Amygdala (tissue), 56 donors: ENCODE data around the gene IER3.

Source experiments
- DNase-seq, 56 donors: peaks; one replicate each; lab custom pipeline; 2025; lab: John Stamatoyannopoulos, UW

IER3 gene, protein sequence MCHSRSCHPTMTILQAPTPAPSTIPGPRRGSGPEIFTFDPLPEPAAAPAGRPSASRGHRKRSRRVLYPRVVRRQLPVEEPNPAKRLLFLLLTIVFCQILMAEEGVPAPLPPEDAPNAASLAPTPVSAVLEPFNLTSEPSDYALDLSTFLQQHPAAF

DNA sequence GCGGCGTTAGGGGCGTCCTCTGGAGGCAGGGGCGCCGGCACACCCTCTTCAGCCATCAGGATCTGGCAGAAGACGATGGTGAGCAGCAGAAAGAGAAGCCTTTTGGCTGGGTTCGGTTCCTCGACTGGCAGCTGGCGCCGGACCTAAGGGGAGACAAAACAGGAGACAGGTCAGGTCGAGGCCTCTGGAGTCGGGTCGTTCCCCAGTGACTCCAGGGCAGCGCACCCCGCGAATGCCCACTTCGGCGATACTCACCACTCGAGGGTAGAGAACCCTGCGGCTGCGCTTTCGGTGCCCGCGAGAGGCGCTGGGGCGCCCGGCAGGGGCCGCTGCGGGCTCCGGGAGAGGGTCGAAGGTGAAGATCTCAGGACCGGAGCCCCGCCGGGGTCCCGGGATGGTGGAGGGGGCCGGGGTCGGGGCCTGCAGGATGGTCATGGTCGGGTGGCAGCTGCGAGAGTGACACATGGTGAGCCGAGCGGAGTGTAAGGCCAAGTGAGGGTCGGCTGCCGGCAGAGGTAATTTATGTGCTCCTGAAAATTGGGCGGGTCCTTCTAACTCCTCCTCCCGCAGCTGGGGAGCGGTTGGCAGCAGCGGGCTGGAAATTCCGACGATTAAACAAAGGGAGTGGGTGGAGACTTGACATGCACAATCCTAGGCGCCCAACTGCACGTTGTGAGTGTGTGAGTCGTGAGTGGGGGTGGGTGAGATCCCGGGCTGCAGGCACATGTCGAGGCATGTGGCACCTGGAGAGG, at the start of gene IER3:
IER3 (minus strand) TSS at position 494 of the 752 bp plus-strand sequence; CDS start at position 465, 29 bp downstream.
- peak in 43 of 56 donors; percentile 19 to 79 (median 50) for DNase-seq

- no peak for DNase-seq
Measured at GRCh38 chr6:30793521-30794194, 49.3 kb upstream of the IER3 start.

DNA sequence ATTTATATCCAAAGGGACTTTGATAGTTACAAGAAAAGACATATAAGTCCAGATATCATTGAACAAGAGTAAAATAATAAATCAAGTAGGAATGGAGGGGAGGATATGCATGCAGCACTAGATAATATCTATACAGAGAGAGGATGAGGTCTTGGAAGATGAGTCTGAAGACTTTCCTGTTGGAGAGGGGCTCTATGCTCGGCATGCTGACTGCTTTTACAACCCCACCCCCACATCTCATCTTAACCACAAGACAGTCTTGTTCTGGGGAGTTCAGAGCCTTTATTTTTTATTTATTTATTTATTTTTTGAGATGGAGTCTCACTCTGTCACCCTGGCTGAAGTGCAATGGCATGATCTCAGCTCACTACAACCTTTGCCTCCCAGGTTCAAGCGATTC, 48.4 kb upstream of the IER3 start:
- DNase-seq = no peak

GRCh38 chr6:30790724-30791383, 46.5 kb upstream of the IER3 start:
- no peak for DNase-seq

DNA sequence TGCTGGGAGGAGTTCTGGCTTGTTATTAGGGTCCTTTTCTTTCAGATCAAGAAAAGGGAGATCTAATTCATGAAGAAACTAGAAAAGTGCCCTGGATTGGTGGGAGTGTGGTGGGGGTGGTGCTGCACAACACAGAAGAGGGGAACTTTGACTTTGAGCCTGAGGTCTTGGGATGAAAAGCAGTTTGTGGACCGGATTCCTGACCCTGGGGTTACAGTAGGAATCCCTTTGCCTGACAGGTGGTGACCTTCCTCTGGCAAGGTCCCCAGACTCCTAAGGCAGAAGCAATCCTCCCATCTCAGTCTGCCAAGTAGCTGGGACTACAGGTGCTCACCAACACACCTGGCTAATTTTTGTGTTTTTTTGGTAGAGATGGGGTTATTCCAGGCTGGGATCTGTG, 45.3 kb upstream of the IER3 start:
- no peak for DNase-seq

GRCh38 chr6:30787954-30788353, 43.6 kb upstream of the IER3 start:
- no peak for DNase-seq

DNA sequence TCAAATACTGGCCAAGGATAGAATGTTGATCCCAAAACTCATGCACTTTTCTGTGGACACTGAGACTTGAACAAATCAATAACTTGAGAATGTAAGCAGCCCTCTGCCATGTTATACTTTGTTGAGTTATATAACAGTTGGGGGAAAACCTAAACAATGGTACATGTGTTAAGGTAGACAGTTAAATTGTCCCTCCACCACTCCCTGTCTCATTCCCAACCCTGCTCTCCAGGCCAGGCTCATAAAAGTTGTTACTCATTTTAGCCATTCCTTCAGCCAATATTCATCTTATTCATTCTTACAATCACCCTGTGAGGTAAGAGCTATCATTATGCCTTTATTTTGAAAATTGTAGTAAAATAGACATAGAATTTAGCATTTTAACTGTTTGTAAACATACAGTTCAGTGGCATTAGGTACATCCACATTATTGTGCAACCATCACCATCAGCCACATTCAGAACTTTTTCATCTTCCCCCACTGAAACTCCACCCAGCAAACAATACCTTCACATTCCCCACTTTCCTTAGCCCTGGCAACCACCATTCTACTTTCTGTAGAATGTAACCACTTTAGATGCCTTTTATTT, 38.2 kb upstream of the IER3 start:
- no peak for DNase-seq

DNA sequence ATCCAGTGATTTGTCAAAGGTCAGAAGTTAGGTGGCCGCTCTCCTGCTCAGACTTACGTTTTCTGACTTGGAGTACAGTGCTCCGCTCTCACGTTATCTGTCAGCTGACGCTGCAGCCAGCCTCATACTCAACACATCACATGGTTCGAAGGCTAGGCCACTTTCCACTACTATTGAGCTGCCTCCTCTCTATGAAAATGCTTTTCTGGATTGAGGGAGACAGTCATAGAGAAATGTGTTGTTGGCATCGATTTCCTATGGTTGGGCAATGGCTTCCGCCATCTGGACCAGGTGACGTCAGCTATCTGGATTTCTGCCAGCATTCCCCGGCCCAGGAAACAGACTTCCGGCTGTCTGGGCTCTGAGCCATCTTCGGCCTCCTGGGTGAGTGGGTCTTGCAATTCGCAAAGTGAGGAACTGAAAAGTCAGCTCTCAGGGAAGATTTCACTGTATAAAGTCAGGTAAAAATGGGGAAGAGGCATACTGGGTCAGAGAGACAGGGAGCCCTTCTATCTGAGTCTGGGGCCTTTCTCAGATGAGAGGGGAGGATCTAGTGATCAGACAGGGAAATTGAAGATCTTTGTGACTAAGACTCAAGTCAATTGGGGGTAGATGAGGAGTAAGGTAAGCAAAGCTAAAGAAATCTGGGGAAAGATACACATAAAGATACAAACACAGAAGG, 37.5 kb upstream of the IER3 start:
- DNase-seq = peak; percentile 29 to 96 (median 84)

- peak in 5 of 56 donors; percentile 16 to 41 (median 22) for DNase-seq
Measured at GRCh38 chr6:30781395-30781742, 37.0 kb upstream of the IER3 start.

GRCh38 chr6:30780642-30780920, 36.2 kb upstream of the IER3 start:
- no peak for DNase-seq

DNA sequence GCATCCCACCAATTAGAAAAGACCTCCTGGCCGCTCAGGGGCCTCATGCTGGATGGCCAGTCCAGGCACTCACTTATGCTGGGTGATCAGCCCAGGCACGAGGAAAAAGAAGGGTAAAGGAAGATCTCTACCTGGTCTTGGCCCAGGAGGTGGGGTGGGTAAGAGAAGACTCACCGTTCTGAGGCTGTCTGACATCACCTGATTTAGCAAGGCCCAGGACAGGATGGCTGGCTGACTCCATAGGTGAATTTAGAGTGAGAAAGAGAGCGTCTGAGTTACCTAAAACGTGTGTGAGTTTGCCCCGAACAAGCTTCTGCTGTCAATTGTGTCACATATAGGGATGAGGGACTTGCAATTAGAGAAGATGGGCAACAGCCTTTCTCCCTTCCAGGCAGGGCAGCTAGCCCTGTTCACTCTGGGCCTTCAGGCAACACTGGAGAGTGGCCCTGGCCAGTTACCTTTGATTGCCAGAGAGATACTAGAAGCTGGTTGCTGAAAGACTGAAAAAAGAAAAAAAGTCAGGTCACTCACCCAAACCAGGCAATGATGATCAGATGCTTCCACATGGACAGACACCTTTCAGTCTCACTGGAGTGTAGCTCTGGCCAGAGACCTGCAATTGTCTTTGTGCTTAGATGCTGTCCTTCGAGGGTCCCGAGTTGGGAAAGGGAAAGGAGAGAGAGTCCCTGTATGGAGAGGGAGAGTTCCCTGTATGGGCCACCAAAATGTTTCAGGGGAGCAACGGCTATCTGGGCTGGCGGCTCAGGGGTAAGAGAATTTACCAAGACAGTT, 35.7 kb upstream of the IER3 start:
- DNase-seq = no peak

GRCh38 chr6:30778001-30778635, 33.8 kb upstream of the IER3 start:
- DNase-seq = no peak

DNA sequence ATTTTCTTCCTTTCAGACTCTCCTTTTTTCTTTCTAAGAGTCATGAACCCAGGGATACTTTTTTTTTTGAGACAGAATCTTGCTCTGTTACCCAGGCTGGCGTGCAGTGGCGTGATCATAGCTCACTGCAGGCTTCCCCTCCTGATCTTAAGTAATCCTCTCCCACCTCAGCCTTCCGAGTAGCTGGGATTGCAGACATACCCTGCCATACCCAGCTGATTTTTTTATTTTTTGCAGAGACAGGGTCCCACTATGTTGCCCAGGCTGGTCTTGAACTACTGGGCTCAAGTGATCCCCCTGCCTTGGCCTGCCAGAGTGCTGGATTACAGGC, 32.8 kb upstream of the IER3 start:
- DNase-seq = no peak

GRCh38 chr6:30776390-30777154, 32.2 kb upstream of the IER3 start:
- DNase-seq = no peak

DNA sequence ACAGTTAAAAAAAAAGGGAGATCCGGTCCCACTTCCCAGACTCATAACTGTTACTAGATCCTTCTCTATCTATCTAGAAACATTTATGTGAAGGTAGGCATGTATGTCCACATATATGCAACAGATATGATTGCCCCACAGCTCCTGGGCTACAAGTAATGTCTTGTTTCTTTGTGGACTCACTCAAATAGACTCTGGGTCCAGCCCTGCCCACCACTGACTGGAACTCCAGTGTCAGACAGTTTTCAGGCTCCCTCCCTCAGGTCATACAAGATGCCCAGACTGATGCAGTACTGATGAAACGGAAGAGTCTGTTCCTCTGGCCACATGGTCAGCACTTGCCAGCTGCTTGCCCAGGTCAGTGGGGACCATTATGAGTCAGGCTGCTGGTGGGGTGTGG, 30.8 kb upstream of the IER3 start:
- no peak for DNase-seq

DNA sequence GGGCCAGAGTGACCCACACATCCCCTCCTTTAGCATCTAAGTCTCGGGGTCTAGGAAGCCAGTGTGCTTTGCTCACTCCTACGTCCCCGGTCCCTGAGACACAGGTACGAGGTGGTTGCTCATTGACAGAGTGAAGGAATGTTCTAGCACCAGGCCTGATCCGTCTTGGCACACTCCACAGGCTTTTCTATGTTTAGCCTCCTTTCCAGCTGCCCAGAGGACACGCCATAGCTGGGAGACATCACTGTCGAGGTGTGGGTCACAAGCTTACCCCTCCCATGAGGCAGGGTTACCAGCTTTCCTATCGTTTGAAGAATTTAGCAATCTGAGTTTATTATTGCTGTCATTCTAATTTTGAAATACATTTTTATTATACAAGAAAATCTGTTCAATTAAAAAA, 30.4 kb upstream of the IER3 start:
- no peak for DNase-seq

DNA sequence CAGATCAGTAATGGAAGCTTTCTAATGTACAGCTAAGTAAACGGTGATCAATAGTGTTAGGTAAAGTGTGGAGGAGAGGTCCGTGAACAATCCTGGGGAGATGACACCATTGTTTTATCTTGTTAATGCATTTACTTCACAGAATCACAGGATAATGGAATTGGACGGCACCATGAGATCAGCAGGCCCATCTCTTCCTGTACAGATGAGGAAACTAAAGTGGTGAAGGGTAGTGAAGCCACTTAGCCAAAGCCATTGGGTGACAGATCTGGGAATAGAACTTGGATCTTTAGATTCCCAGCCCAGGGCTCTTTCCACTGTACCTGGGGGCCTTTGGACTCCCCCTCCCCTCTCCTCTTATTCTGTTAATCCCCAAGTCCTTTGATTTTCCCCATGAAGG, 26.2 kb upstream of the IER3 start:
- no peak for DNase-seq

DNA sequence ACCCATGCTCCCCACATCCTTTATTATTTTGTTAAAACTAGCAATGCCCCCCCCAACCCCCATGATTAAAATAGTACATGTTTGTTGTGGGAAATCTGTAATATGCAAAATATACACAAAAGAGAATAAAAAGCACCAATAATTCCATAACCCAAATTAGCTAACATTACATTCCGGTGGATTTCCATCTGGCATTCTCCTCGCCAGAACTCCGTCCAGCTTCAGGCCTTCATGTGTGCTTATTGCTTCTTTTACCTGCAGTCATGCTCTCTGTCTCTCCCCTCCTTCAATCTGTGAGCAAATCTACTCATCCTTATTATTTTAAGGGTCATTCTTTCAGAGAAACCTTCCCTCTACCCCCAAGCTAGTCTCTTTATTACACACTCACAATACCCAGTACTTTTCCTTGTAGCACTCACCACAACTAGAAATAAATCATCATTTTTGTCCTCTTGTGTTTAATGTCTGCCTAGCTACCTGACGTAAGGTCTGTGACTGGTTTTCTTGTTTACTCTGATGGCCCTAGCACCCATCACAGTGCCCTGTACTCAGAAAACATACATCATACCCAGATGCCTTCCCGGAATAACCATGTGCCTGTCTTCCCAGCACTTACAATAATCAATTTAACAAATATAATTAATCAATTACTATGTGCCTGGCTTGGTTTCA, 25.6 kb upstream of the IER3 start:
- peak in 1 of 56 donors; percentile 5 for DNase-seq
